Kidney (tissue), 14 donors: ENCODE data around the gene PSMD9. TPM values are rescaled to one million over a fixed set of nuclear protein-coding genes. Genes with fewer than 3 reads are reported as not detected.
A peak's percentile ranks its signal among the peaks of the same experiment; 100 is the strongest.

Experiments used
- DNase-seq, 5 donors: peaks; one replicate each; pipeline ENCODE4 v3.0.0-alpha.2; 2013 to 2020
- FAIRE-seq: peaks from 2 replicates; lab custom pipeline; 2012; peaks lifted over from hg19 to GRCh38; lab: Jason Lieb, UNC
- H3K27ac ChIP-seq, 2 donors: one replicate each; pipeline ENCODE4 v1.7.0; 2013; ENCODE audit warnings: low read depth in 2 of 2, low read length in 2 of 2, inconsistent platforms in 1 of 2
- H3K27me3 ChIP-seq: one replicate; pipeline ENCODE4 v1.7.1; 2013; ENCODE audit warnings: low read length, inconsistent platforms; ENCODE audit not compliant: control insufficient read depth, insufficient read depth
- H3K36me3 ChIP-seq, 3 donors: one replicate each; pipeline versions ENCODE4 v1.7.0 to v1.7.1; 2013; ENCODE audit warnings: low read length in 3 of 3, control low read depth in 1 of 3, inconsistent platforms in 1 of 3; ENCODE audit not compliant: insufficient read depth in 3 of 3, control insufficient read depth in 2 of 3
- H3K4me1 ChIP-seq, 3 donors: one replicate each; pipeline versions ENCODE4 v1.7.0 to v1.7.1; 2013; ENCODE audit warnings: low read length in 3 of 3, inconsistent platforms in 1 of 3, low read depth in 1 of 3; ENCODE audit not compliant: control insufficient read depth in 2 of 3, insufficient read depth in 2 of 3
- H3K4me3 ChIP-seq, 3 donors: one replicate each; pipeline versions ENCODE4 v1.7.0 to v1.8.1; 2013; ENCODE audit warnings: low read length in 3 of 3, control low read depth in 1 of 3, inconsistent platforms in 1 of 3
- H3K9ac ChIP-seq, 3 donors: one replicate each; pipeline versions ENCODE4 v1.7.0 to v1.7.1; 2013; ENCODE audit warnings: low read length in 3 of 3, control low read depth in 1 of 3, inconsistent platforms in 1 of 3
- H3K9me3 ChIP-seq, 3 donors: one replicate each; pipeline versions ENCODE4 v1.7.0 to v1.7.1; 2013; ENCODE audit warnings: low read length in 3 of 3, control low read depth in 1 of 3, inconsistent platforms in 1 of 3; ENCODE audit not compliant: control insufficient read depth in 2 of 3, insufficient read depth in 1 of 3
- intact Hi-C: fragments of 100-400 bp; cut with DNase I; formaldehyde crosslinking; loops from one replicate; pipeline ENCODE4 v1.11.1; 2022
- polyA plus RNA-seq: library from polyadenylated mRNA; stranded (reverse); fragments of 350-450 nt; fragmentation: Illumina TruSeq; extraction: RNeasy Lipid Tissue Mini Kit (QIAGEN cat#74804); gene quantifications from one replicate; pipeline ENCODE4 v1.2.3, GENCODE V29; 2014; ENCODE audit warnings: low read depth, low replicate concordance; ENCODE audit not compliant: insufficient read depth
- total RNA-seq: library from RNA; stranded (reverse); fragmentation: NEBNext Ultra II Directional; extraction: Animal tissue kit (Norgen Biotek cat#: 25700); gene quantifications from one replicate; pipeline ENCODE4 v1.2.1, GENCODE V29; 2021
- TF ChIP-seq, protein P1 (sequence below): IDR thresholded peaks from 3 replicates; pipeline ENCODE4 v1.5.1; 2012; ENCODE audit warnings: mild to moderate bottlenecking, moderate library complexity, borderline replicate concordance; ENCODE audit not compliant: insufficient read depth; ENCODE audit errors: extremely low read depth
- donor health status: control.
- donor health status: control.
- donor health status: control.
- donor health status: control.
- donor health status: control.
- donor health status: DM: yes; HTN: yes; CAD: no.
- donor health status: Normal renal cell carcinoma (clear cell type).

Gene PSMD9
- total and polyA plus RNA-seq, 2 donors from 2014 or later = 54.9 to 115 TPM

- H3K27me3 ChIP-seq = no peaks in the 10 kb centered on the region
- H3K4me1 ChIP-seq = no peaks in the 10 kb centered on the region
- H3K27ac ChIP-seq = no peak overlapping the region
- no peak for FAIRE-seq
- peaks cover 0 to 12% (median 0%) of the 10 kb centered on the region in 3 donors for H3K36me3 ChIP-seq
- intact Hi-C loops = no loop called here
- peak in 4 of 5 donors; percentile 46 to 63 (median 53) for DNase-seq
- no peak overlapping the region for H3K4me3 ChIP-seq
- TF ChIP-seq, protein P1, sequence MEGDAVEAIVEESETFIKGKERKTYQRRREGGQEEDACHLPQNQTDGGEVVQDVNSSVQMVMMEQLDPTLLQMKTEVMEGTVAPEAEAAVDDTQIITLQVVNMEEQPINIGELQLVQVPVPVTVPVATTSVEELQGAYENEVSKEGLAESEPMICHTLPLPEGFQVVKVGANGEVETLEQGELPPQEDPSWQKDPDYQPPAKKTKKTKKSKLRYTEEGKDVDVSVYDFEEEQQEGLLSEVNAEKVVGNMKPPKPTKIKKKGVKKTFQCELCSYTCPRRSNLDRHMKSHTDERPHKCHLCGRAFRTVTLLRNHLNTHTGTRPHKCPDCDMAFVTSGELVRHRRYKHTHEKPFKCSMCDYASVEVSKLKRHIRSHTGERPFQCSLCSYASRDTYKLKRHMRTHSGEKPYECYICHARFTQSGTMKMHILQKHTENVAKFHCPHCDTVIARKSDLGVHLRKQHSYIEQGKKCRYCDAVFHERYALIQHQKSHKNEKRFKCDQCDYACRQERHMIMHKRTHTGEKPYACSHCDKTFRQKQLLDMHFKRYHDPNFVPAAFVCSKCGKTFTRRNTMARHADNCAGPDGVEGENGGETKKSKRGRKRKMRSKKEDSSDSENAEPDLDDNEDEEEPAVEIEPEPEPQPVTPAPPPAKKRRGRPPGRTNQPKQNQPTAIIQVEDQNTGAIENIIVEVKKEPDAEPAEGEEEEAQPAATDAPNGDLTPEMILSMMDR = no peak
- H3K9ac ChIP-seq = no peak overlapping the region
- no peaks in the 10 kb centered on the region for H3K9me3 ChIP-seq
These were observed 70.1 kb downstream of the PSMD9 start for GRCh38 chr12:121958541-121959240.

DNA sequence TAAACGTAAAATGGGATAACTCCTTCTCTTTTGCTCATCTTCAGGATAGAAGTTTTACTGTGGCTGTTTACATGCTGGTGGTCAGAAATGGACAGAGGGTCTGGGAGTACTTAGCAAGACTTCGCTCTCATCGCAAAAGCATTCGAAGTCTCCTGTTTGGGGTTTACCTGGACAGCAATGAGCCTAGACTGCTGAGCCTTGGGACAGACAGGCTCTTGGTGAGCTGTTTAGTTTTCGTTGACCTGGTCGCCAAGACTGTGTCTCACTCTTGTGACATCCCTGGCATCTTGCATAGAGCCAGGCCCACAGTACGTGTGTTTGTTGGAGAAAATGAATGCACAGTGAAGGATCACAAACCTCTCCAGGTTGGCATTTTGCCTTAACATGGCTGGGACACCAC lies 72.0 kb downstream of the PSMD9 start:
- FAIRE-seq = no peak
- intact Hi-C loops = no loop called here

DNA sequence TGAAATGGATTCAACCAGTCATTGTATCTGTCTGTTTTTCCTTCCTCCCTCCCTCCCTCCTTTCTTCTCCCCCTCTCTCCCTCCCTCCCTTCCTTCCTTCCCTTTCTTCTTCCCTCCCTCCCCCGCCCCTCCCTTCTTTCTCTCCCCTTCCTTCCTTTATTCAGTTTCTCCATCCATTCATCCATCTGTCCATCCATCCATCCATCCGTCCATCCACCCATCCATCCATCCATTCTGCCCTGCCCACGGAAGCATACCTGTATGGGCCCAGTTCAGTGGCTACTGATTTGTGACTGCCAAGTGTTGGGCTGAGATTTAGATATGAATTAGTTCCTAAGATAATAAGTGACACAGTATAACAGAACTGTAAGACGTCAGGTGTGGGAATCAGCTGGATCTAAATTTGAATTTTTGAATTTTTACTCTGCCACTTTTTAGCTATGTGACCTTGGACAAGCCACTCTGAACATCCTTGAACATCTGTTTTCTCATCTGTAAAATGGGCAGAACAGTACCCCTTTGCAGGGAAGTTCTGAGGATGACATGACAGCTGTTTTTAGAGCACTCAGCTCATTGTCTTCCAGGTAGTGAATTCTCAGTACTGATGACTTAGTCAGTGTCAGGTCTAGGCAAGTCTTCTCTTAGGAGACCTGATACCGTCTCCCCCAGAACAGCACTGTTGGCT lies 72.7 kb downstream of the PSMD9 start:
- Histone ChIP-seq H3K9me3 (no peaks in the 10 kb centered on the region), H3K4me3 (no peak overlapping the region), H3K4me1 (no peaks in the 10 kb centered on the region), H3K27ac (no peak overlapping the region), H3K9ac (no peak overlapping the region), H3K27me3 (no peaks in the 10 kb centered on the region), H3K36me3 (peaks cover 0 to 12% (median 0%) of the 10 kb centered on the region in 3 donors)
- no peak for DNase-seq
- TF ChIP-seq, protein P1 = no peak
- no peak for FAIRE-seq
- intact Hi-C loops = no loop called here

More for the DNA sequence above, 72.0 kb downstream of the PSMD9 start:
- no peak for DNase-seq
- TF ChIP-seq, protein P1 = no peak
- H3K4me1 ChIP-seq = no peaks in the 10 kb centered on the region
- H3K9me3 ChIP-seq = no peaks in the 10 kb centered on the region
- no peak overlapping the region for H3K4me3 ChIP-seq
- peaks cover 0 to 12% (median 0%) of the 10 kb centered on the region in 3 donors for H3K36me3 ChIP-seq
- H3K27me3 ChIP-seq = no peaks in the 10 kb centered on the region
- no peak overlapping the region for H3K27ac ChIP-seq
- no peak overlapping the region for H3K9ac ChIP-seq
